HepG2 (cell line): ENCODE data around the gene ABTB2. TPM values are rescaled to one million over a fixed set of nuclear protein-coding genes. Genes with fewer than 3 reads are reported as not detected.

Source experiments
- ATAC-seq: fragments of 200-7000 bp; cut with Tn5 transposase; 3 replicates; pipeline ENCODE4 v1.9.1; 2020; ENCODE audit warnings: mild to moderate bottlenecking, moderate library complexity
- BruUV-seq: library from RNA; stranded (reverse); fragments of 400-500 nt; replicated peaks from 2 replicates; lab custom pipeline; 2021; lab: Mats Ljungman, UMichigan
- CTCF ChIA-PET: fragments of 300-600 bp; formaldehyde crosslinking; extraction: SDS; loops from one replicate; lab custom pipeline; 2021; ENCODE audit warnings: low total read pairs, inconsistent platforms, low intra/inter-chr PET ratio; lab: Yijun Ruan, JAX
- POLR2A ChIA-PET: fragments of 350-600 bp; sonication (Branson Sonifier 250); formaldehyde crosslinking; loops from one replicate; lab custom pipeline; 2020; ENCODE audit warnings: antibody characterized with exemption, inconsistent platforms; lab: Yijun Ruan, JAX
- DNase-seq: peaks from one replicate; pipeline ENCODE4 v3.0.0-alpha.2; 2015; ENCODE audit warnings: low spot score
- FAIRE-seq: peaks from 3 replicates; lab custom pipeline; 2011; peaks lifted over from hg19 to GRCh38; lab: Jason Lieb, UNC
- H2AFZ ChIP-seq: one replicate; pipeline ENCODE4 v1.6.1; 2011; ENCODE audit warnings: low read length, inconsistent platforms
- H3K27ac ChIP-seq: fragments of 300-600 bp; 3 replicates; pipeline ENCODE4 v1.8.0; 2011; ENCODE audit warnings: mixed run types, mild to moderate bottlenecking, mixed read lengths, low read length, inconsistent platforms; ENCODE audit not compliant: insufficient read depth; ENCODE audit errors: extremely low read length
- H3K27me3 ChIP-seq, 2 experiments: fragments of 200-600 bp in 1 of 2; 2 replicates in 1 of 2; 3 replicates in 1 of 2; pipeline versions ENCODE4 v1.6.0 to v1.8.0; 2011; ENCODE audit warnings: low read length in 2 of 2, mild to moderate bottlenecking in 2 of 2, moderate library complexity in 2 of 2, inconsistent platforms in 1 of 2; ENCODE audit not compliant: insufficient read depth in 2 of 2, control insufficient read depth in 1 of 2
- H3K36me3 ChIP-seq, 2 experiments: fragments of 200-600 bp in 1 of 2; replicated peaks in 1 of 2; 2 replicates in 1 of 2; 3 replicates in 1 of 2; pipeline versions ENCODE4 v1.5.1 to v1.8.0; 2011; ENCODE audit warnings: low read length in 2 of 2, inconsistent platforms in 1 of 2; ENCODE audit not compliant: insufficient read depth in 2 of 2, control insufficient read depth in 1 of 2
- H3K4me1 ChIP-seq: 2 replicates; pipeline ENCODE4 v1.5.1; 2012; ENCODE audit warnings: low read length, inconsistent platforms; ENCODE audit not compliant: insufficient read depth
- H3K4me2 ChIP-seq: 2 replicates; pipeline ENCODE4 v1.6.0; 2011; ENCODE audit warnings: low read depth, low read length, inconsistent platforms
- H3K4me3 ChIP-seq, 3 experiments: fragments of 200-600 bp in 1 of 3; sonication (generic), shearing (Covaris generic) in 1 of 3; replicated peaks in 1 of 3; 2 replicates each; pipeline ENCODE4 v1.5.1; 2011 to 2016; ENCODE audit warnings: low read length in 3 of 3, inconsistent platforms in 2 of 3, low read depth in 2 of 3, mild to moderate bottlenecking in 2 of 3, control low read depth in 1 of 3, mixed read lengths in 1 of 3; ENCODE audit not compliant: insufficient read depth in 1 of 3
- H3K79me2 ChIP-seq: one replicate; pipeline ENCODE4 v1.6.1; 2011; ENCODE audit warnings: low read length, inconsistent platforms; ENCODE audit not compliant: insufficient read depth
- H3K9ac ChIP-seq: 2 replicates; pipeline ENCODE4 v1.6.0; 2011; ENCODE audit warnings: mild to moderate bottlenecking, low read depth, low read length, inconsistent platforms; ENCODE audit not compliant: insufficient read depth
- H3K9me3 ChIP-seq: 2 replicates; pipeline ENCODE4 v1.5.1; 2012; ENCODE audit warnings: mild to moderate bottlenecking, low read length
- H4K20me1 ChIP-seq: 2 replicates; pipeline ENCODE4 v1.6.0; 2011; ENCODE audit warnings: inconsistent platforms, mild to moderate bottlenecking, low read length, moderate library complexity; ENCODE audit not compliant: insufficient read depth
- CBFB ChIP-seq: sonication (generic); formaldehyde crosslinking; IDR thresholded peaks from 2 replicates; pipeline ENCODE4 v1.4.0; 2020; ENCODE audit warnings: missing genetic modification reagents
- HOXD1 ChIP-seq: sonication (generic); formaldehyde crosslinking; IDR thresholded peaks from 2 replicates; pipeline ENCODE4 v1.5.0; 2020; ENCODE audit warnings: missing genetic modification reagents
- JUN ChIP-seq: sonication (generic); formaldehyde crosslinking; IDR thresholded peaks from 2 replicates; pipeline ENCODE4 v1.4.0; 2020; ENCODE audit warnings: mild to moderate bottlenecking, missing genetic modification reagents
- NFKBIZ ChIP-seq: IDR thresholded peaks from 2 replicates; pipeline ENCODE4 v1.6.1; 2018; ENCODE audit warnings: missing genetic modification reagents, missing compliant biosample characterization
- RBM39 ChIP-seq: fragments of 200-400 bp; formaldehyde crosslinking; IDR thresholded peaks from one replicate; pipeline ENCODE4 v1.6.1; 2018; ENCODE audit warnings: antibody characterized with exemption, mild to moderate bottlenecking, low read depth, low read length; ENCODE audit not compliant: poor library complexity, severe bottlenecking
- STAG1 ChIP-seq: sonication (generic); formaldehyde crosslinking; IDR thresholded peaks from 2 replicates; pipeline ENCODE4 v1.4.0; 2020; ENCODE audit warnings: missing genetic modification reagents
- THAP8 ChIP-seq: sonication (generic); formaldehyde crosslinking; IDR thresholded peaks from 2 replicates; pipeline ENCODE4 v1.5.1; 2020; ENCODE audit warnings: missing genetic modification reagents, mild to moderate bottlenecking, borderline replicate concordance
- ZFYVE20 ChIP-seq: sonication (generic); formaldehyde crosslinking; IDR thresholded peaks from 2 replicates; pipeline ENCODE4 v1.8.0; 2023; ENCODE audit warnings: low read depth, mild to moderate bottlenecking, moderate library complexity, missing genetic modification reagents, borderline replicate concordance
- ZMYM3 ChIP-seq: sonication (generic); formaldehyde crosslinking; IDR thresholded peaks from 2 replicates; pipeline ENCODE4 v1.5.1; 2020; ENCODE audit warnings: mild to moderate bottlenecking, missing genetic modification reagents
- ZNF446 ChIP-seq: sonication (generic); formaldehyde crosslinking; IDR thresholded peaks from 2 replicates; pipeline ENCODE4 v1.5.0; 2020; ENCODE audit warnings: mild to moderate bottlenecking, missing genetic modification reagents
- ZNF451 ChIP-seq: sonication (generic); formaldehyde crosslinking; IDR thresholded peaks from 2 replicates; pipeline ENCODE4 v1.5.0; 2020; ENCODE audit warnings: mild to moderate bottlenecking, missing genetic modification reagents
- WGBS: methylation state at CpG from one replicate; pipeline ENCODE4 v1.1.6; 2017; ENCODE audit warnings: low lambda C conversion rate; 5-methylcytosine and 5-hydroxymethylcytosine counted together
- in situ Hi-C: cut with HindIII; loops from 2 replicates; pipeline ENCODE4 v1.10.0; 2017; ENCODE audit warnings: low pct_unique_long_range_greater_than_20kb; ENCODE audit not compliant: extremely low pct_ligation_motif_present
- intact Hi-C: fragments of 100-400 bp; cut with micrococcal nuclease; formaldehyde crosslinking; loops from one replicate; pipeline ENCODE4 v1.10.0; 2022; ENCODE audit not compliant: unreplicated experiment
- polyA plus RNA-seq, 8 experiments: library from polyadenylated mRNA; depleted of rRNA in 3 of 8; stranded (reverse) in 7 of 8; unstranded in 1 of 8; fragments of >200 nt; fragmentation: Illumina TruSeq in 4 of 8; extraction: Trizol in 4 of 8; gene quantifications; 2 replicates each; pipeline versions ENCODE4 v1.2.1 to v1.2.3, GENCODE V29; 2011 to 2016; ENCODE audit warnings: low read depth in 4 of 8, missing spikeins in 1 of 8, mixed read lengths in 1 of 8; ENCODE audit not compliant: insufficient read depth in 1 of 8
- total RNA-seq, 5 experiments: library from RNA; depleted of rRNA; stranded (reverse); fragments of >200 nt; fragmentation: Illumina TruSeq; extraction: Trizol; gene quantifications; 2 replicates each; pipeline ENCODE4 v1.2.3, GENCODE V29; 2016; ENCODE audit warnings: low read depth in 1 of 5
- TF ChIP-seq, protein P1 (sequence below): sonication (generic); formaldehyde crosslinking; IDR thresholded peaks from 2 replicates; pipeline ENCODE4 v1.9.0; 2022; ENCODE audit warnings: missing genetic modification reagents, mild to moderate bottlenecking, borderline replicate concordance
- TF ChIP-seq, protein P2 (sequence below): sonication (generic); formaldehyde crosslinking; IDR thresholded peaks from 2 replicates; pipeline ENCODE4 v1.5.1; 2020; ENCODE audit warnings: mild to moderate bottlenecking, missing genetic modification reagents, moderate library complexity

Gene ABTB2
- total and polyA plus RNA-seq, 2 of the 13 experiments (the other 11 are each of a cell fraction or from before 2014, with no cell fraction given) = 5.1 to 15.4 TPM

DNA sequence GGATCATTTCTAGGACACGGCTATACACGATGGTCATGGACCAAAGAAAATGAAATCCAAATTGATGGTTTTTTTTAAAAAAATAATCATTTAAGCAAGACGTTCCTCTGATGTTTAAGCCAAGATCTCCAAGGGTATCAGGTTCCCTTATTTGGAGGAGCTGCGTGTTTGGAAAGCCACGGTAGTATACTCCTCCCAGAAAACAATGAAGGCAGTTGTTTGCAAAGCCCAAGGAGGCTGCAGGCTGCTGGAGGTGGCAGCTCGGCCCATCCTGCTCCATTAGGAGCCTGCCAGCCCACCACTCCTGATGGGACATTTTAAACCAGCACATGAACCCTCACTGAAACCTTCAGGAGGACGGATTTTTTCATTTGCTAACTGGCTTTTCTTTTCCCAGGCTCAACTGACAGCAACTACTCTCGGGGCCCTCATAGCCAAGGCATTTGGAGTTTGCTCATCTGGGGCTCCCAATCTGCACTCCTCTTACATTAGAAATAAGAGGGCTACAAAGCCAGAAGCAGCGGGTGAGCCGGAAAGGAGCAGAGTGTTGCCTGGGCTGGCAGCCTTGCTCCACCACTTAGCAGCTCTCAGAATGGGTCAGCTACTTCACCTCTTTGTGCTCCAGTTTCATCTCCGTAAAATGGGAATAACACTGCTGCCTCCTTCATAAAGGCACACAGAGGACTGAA is 58.4 kb downstream of the ABTB2 start:
- Histone ChIP-seq H3K9me3 (no peaks in the 10 kb centered on the region), H3K27ac (no peak overlapping the region), H3K36me3 (peaks cover 0 to 2% of the 10 kb centered on the region in 2 experiments; a peak in 2 of 5 replicates), H3K4me1 (0 out of 2 replicates have a peak, but pooled peaks cover 8% of the 10 kb centered on the region), H4K20me1 (peaks cover 4% of the 10 kb centered on the region), H3K79me2 (peaks cover 7% of the 10 kb centered on the region), H2AFZ (no peak overlapping the region), H3K27me3 (no peaks in the 10 kb centered on the region), H3K9ac (no peak overlapping the region), H3K4me3 (no peak overlapping the region), H3K4me2 (no peak overlapping the region)
- ATAC-seq = no peak
- ChIA-PET CTCF (no interaction called here), POLR2A (no interaction called here)
- FAIRE-seq = no peak
- WGBS = 96% methylated on average over 11 of the region's 11 CpGs
- no peak for TF ChIP-seq ZNF451
- no peak for TF ChIP-seq ZFYVE20 (CRISPR knock-in tag)
- no peak for TF ChIP-seq RBM39
- TF ChIP-seq, protein P1, sequence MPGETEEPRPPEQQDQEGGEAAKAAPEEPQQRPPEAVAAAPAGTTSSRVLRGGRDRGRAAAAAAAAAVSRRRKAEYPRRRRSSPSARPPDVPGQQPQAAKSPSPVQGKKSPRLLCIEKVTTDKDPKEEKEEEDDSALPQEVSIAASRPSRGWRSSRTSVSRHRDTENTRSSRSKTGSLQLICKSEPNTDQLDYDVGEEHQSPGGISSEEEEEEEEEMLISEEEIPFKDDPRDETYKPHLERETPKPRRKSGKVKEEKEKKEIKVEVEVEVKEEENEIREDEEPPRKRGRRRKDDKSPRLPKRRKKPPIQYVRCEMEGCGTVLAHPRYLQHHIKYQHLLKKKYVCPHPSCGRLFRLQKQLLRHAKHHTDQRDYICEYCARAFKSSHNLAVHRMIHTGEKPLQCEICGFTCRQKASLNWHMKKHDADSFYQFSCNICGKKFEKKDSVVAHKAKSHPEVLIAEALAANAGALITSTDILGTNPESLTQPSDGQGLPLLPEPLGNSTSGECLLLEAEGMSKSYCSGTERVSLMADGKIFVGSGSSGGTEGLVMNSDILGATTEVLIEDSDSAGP (CRISPR knock-in tag) = no peak
- no peak for TF ChIP-seq JUN (CRISPR knock-in tag)
- TF ChIP-seq, protein P2, sequence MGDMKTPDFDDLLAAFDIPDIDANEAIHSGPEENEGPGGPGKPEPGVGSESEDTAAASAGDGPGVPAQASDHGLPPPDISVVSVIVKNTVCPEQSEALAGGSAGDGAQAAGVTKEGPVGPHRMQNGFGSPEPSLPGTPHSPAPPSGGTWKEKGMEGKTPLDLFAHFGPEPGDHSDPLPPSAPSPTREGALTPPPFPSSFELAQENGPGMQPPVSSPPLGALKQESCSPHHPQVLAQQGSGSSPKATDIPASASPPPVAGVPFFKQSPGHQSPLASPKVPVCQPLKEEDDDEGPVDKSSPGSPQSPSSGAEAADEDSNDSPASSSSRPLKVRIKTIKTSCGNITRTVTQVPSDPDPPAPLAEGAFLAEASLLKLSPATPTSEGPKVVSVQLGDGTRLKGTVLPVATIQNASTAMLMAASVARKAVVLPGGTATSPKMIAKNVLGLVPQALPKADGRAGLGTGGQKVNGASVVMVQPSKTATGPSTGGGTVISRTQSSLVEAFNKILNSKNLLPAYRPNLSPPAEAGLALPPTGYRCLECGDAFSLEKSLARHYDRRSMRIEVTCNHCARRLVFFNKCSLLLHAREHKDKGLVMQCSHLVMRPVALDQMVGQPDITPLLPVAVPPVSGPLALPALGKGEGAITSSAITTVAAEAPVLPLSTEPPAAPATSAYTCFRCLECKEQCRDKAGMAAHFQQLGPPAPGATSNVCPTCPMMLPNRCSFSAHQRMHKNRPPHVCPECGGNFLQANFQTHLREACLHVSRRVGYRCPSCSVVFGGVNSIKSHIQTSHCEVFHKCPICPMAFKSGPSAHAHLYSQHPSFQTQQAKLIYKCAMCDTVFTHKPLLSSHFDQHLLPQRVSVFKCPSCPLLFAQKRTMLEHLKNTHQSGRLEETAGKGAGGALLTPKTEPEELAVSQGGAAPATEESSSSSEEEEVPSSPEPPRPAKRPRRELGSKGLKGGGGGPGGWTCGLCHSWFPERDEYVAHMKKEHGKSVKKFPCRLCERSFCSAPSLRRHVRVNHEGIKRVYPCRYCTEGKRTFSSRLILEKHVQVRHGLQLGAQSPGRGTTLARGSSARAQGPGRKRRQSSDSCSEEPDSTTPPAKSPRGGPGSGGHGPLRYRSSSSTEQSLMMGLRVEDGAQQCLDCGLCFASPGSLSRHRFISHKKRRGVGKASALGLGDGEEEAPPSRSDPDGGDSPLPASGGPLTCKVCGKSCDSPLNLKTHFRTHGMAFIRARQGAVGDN (CRISPR knock-in tag) = no peak
- TF ChIP-seq STAG1 = no peak
- no peak for TF ChIP-seq HOXD1
- no peak for TF ChIP-seq CBFB (CRISPR knock-in tag)
- no peak for TF ChIP-seq THAP8 (CRISPR knock-in tag)
- no peak for TF ChIP-seq NFKBIZ (CRISPR knock-in tag)
- no peak for TF ChIP-seq ZMYM3 (CRISPR knock-in tag)
- TF ChIP-seq ZNF446 (CRISPR knock-in tag) = no peak
- BruUV-seq = no TSS peak
- no peak for DNase-seq
- in situ Hi-C loops (no loop called here), intact Hi-C loops (no loop called here)
